ENCODE results near the gene NNT.

DNA sequence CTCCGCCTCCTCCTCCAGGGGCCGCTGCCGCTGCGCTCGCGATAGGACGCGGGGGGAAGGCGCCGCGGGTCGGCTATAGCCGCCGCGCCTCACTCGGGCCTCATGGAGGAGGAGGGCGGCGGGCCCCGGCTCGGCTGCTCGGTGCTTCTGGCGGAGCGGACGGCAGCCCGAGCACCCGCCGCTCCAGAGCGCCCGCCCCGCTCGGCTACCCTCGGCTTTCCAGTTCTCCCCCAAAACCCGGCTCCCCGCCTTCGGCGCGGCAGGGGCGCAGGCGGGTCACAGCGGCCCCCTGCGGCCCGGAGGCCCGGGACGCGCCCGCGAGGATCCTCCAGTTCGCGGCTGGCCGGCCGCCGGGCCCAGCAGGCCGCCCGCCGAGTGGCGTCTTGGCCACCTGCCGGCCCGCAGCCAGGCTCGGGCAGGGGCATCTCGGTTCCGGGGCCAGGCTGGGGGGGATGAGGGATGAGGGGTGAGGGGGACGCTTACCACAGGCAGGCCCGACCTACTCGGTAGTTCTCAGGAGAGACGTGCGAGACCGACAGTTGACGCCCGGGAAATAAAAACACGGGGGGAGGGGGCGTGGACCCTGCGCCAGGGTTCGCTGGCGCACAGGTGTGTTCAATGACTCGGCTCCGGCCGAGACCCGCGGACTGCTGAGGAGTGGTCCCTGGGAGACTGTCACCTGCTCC is 46.0 kb upstream of the NNT start, which contains the start of gene PAIP1:
- TF ChIP-seq POLR2A (IDR thresholded peaks at IDR 0.05), result no peak
- TF ChIP-seq, protein P1, sequence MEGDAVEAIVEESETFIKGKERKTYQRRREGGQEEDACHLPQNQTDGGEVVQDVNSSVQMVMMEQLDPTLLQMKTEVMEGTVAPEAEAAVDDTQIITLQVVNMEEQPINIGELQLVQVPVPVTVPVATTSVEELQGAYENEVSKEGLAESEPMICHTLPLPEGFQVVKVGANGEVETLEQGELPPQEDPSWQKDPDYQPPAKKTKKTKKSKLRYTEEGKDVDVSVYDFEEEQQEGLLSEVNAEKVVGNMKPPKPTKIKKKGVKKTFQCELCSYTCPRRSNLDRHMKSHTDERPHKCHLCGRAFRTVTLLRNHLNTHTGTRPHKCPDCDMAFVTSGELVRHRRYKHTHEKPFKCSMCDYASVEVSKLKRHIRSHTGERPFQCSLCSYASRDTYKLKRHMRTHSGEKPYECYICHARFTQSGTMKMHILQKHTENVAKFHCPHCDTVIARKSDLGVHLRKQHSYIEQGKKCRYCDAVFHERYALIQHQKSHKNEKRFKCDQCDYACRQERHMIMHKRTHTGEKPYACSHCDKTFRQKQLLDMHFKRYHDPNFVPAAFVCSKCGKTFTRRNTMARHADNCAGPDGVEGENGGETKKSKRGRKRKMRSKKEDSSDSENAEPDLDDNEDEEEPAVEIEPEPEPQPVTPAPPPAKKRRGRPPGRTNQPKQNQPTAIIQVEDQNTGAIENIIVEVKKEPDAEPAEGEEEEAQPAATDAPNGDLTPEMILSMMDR (IDR thresholded peaks at IDR 0.05), result peak; percentile 35 to 55 (median 53)
